HepG2 (cell line): Measurements from ENCODE around the gene IL17RC. TPM values are rescaled to one million over a fixed set of nuclear protein-coding genes. Genes with fewer than 3 reads are reported as not detected.

ENCODE experiments used
- AGO2 ChIP-seq: fragments of 200-400 bp; formaldehyde crosslinking; optimal IDR thresholded peaks from 2 replicates; pipeline ENCODE3; 2017; ENCODE audit warnings: mild to moderate bottlenecking, low read depth, low read length, moderate library complexity
- FOXK1 ChIP-seq: sonication (generic); formaldehyde crosslinking; IDR thresholded peaks from 2 replicates; pipeline ENCODE4 v1.4.0; 2020; ENCODE audit warnings: low read depth, missing genetic modification reagents, borderline replicate concordance
- HNRNPUL1 ChIP-seq: fragments of 200-400 bp; formaldehyde crosslinking; IDR thresholded peaks from 2 replicates; pipeline ENCODE4 v1.6.1; 2017; ENCODE audit warnings: low read depth, mild to moderate bottlenecking, low read length, moderate library complexity
- IKZF4 ChIP-seq: sonication (generic); formaldehyde crosslinking; IDR thresholded peaks from 2 replicates; pipeline ENCODE4 v1.5.1; 2020; ENCODE audit warnings: borderline replicate concordance, mild to moderate bottlenecking, low read depth, missing genetic modification reagents; ENCODE audit errors: not compliant biosample characterization
- LBX2 ChIP-seq: sonication (generic); formaldehyde crosslinking; IDR thresholded peaks from 2 replicates; pipeline ENCODE4 v1.5.0; 2020; ENCODE audit warnings: missing genetic modification reagents, mild to moderate bottlenecking, borderline replicate concordance
- MIER3 ChIP-seq: IDR thresholded peaks from 2 replicates; pipeline ENCODE4 v1.6.1; 2016; ENCODE audit warnings: missing compliant biosample characterization, borderline replicate concordance
- MXD4 ChIP-seq: IDR thresholded peaks from 2 replicates; pipeline ENCODE4 v1.6.1; 2016; ENCODE audit warnings: mild to moderate bottlenecking, missing biosample characterization, missing genetic modification reagents
- NFYB ChIP-seq: sonication (generic); formaldehyde crosslinking; IDR thresholded peaks from 2 replicates; pipeline ENCODE4 v1.4.0; 2020; ENCODE audit warnings: missing genetic modification reagents
- RAD21 ChIP-seq: fragments of 450-650 bp; formaldehyde crosslinking; IDR thresholded peaks from 2 replicates; pipeline ENCODE4 v1.5.0; 2020; ENCODE audit warnings: mild to moderate bottlenecking
- RFXAP ChIP-seq: sonication (generic); formaldehyde crosslinking; IDR thresholded peaks from 2 replicates; pipeline ENCODE4 v1.4.0; 2020; ENCODE audit warnings: missing genetic modification reagents, borderline replicate concordance
- ZBTB10 ChIP-seq: sonication (generic); formaldehyde crosslinking; IDR thresholded peaks from 2 replicates; pipeline ENCODE4 v1.4.0; 2020; ENCODE audit warnings: missing genetic modification reagents, borderline replicate concordance
- ZNF101 ChIP-seq: sonication (generic); formaldehyde crosslinking; IDR thresholded peaks from 2 replicates; pipeline ENCODE4 v1.4.0; 2020; ENCODE audit warnings: mild to moderate bottlenecking, low read depth, missing genetic modification reagents, borderline replicate concordance
- ZNF280D ChIP-seq: sonication (generic); formaldehyde crosslinking; IDR thresholded peaks from 2 replicates; pipeline ENCODE4 v1.5.1; 2020; ENCODE audit warnings: mild to moderate bottlenecking, missing genetic modification reagents
- ZNF501 ChIP-seq: sonication (generic); formaldehyde crosslinking; IDR thresholded peaks from 2 replicates; pipeline ENCODE4 v1.5.1; 2020; ENCODE audit warnings: mild to moderate bottlenecking, moderate library complexity, missing genetic modification reagents
- ZNF569 ChIP-seq: sonication (generic); formaldehyde crosslinking; IDR thresholded peaks from 2 replicates; pipeline ENCODE4 v1.5.0; 2020; ENCODE audit warnings: mild to moderate bottlenecking, missing genetic modification reagents, moderate library complexity, borderline replicate concordance
- ZNF597 ChIP-seq: sonication (generic); formaldehyde crosslinking; IDR thresholded peaks from 2 replicates; pipeline ENCODE4 v1.5.0; 2020; ENCODE audit warnings: missing genetic modification reagents
- polyA plus RNA-seq, 8 experiments: library from polyadenylated mRNA; depleted of rRNA in 3 of 8; stranded (reverse) in 7 of 8; unstranded in 1 of 8; fragments of >200 nt; fragmentation: Illumina TruSeq in 4 of 8; extraction: Trizol in 4 of 8; gene quantifications; 2 replicates each; pipeline versions ENCODE4 v1.2.1 to v1.2.3, GENCODE V29; 2011 to 2016; ENCODE audit warnings: low read depth in 4 of 8, missing spikeins in 1 of 8, mixed read lengths in 1 of 8; ENCODE audit not compliant: insufficient read depth in 1 of 8
- total RNA-seq, 5 experiments: library from RNA; depleted of rRNA; stranded (reverse); fragments of >200 nt; fragmentation: Illumina TruSeq; extraction: Trizol; gene quantifications; 2 replicates each; pipeline ENCODE4 v1.2.3, GENCODE V29; 2016; ENCODE audit warnings: low read depth in 1 of 5
- TF ChIP-seq, protein P1 (sequence below): sonication (generic); formaldehyde crosslinking; IDR thresholded peaks from 2 replicates; pipeline ENCODE4 v1.4.0; 2020; ENCODE audit warnings: mild to moderate bottlenecking, missing genetic modification reagents
- TF ChIP-seq, protein P2 (sequence below): IDR thresholded peaks from 2 replicates; pipeline ENCODE4 v1.6.1; 2016; ENCODE audit warnings: low read depth, control low read depth

IL17RC gene
- total and polyA plus RNA-seq, 2 of the 13 experiments (the other 11 are each of a cell fraction or from before 2014, with no cell fraction given) = 20.7 to 24.0 TPM

DNA sequence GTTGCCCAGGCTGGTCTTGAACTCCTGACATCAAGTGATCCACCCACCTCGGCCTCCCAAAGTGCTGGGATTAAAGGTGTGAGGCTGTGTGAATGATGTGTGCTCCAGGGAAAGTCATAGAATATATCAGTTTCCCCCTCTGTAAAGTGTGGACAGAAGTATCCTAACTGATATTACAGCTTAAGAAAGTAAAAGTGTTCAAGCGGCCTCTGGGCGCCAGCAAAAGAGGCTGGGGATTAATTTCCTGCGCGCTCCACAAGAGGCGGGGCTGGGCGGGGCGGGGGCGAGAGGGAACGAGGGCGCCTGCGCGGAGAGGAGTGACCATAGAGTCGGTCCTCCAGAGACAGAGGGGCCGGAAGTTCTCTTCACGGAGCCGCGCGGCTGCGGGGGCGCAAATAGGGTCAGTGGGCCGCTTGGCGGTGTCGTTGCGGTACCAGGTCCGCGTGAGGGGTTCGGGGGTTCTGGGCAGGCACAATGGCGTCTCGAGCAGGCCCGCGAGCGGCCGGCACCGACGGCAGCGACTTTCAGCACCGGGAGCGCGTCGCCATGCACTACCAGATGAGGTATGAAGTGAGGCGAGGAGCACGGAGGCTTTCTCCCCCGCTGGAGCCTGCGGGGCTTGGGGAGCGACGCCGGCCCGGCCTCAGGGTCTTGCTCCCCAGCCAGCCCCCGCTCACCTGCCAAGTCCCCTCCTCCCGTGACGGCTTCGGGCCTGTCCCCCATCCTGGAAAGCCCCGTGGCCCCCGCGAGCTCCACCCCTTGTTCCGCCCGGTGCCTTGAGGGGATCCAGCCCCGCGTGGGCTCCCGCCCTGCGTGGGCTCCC is 26.4 kb upstream of the IL17RC start, which contains the start of gene JAGN1 (continued):
- TF ChIP-seq ZNF280D (CRISPR knock-in tag) = peak; percentile 55; the same call in 1 of the 2 replicates
- no peak for TF ChIP-seq ZNF569 (CRISPR knock-in tag)
- peak; percentile 61; the same call in 1 of the 2 replicates for TF ChIP-seq FOXK1 (CRISPR knock-in tag)
- peak; percentile 71 for TF ChIP-seq RAD21
- peak; percentile 73; the same call in 1 of the 2 replicates for TF ChIP-seq MXD4 (CRISPR knock-in tag)
- peak; percentile 94 for TF ChIP-seq AGO2
- 0 out of 2 replicates have a peak, but pooled peaks have one; percentile 22 for TF ChIP-seq ZNF597 (CRISPR knock-in tag)
- TF ChIP-seq ZNF501 (CRISPR knock-in tag) = peak; percentile 81
- peak; percentile 47; the same call in 1 of the 2 replicates for TF ChIP-seq RFXAP (CRISPR knock-in tag)
- TF ChIP-seq, protein P1, sequence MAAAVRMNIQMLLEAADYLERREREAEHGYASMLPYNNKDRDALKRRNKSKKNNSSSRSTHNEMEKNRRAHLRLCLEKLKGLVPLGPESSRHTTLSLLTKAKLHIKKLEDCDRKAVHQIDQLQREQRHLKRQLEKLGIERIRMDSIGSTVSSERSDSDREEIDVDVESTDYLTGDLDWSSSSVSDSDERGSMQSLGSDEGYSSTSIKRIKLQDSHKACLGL (CRISPR knock-in tag) = peak; percentile 83
- peak; percentile 82 for TF ChIP-seq LBX2
- TF ChIP-seq IKZF4 (CRISPR knock-in tag) = peak; percentile 38
- TF ChIP-seq, protein P2, sequence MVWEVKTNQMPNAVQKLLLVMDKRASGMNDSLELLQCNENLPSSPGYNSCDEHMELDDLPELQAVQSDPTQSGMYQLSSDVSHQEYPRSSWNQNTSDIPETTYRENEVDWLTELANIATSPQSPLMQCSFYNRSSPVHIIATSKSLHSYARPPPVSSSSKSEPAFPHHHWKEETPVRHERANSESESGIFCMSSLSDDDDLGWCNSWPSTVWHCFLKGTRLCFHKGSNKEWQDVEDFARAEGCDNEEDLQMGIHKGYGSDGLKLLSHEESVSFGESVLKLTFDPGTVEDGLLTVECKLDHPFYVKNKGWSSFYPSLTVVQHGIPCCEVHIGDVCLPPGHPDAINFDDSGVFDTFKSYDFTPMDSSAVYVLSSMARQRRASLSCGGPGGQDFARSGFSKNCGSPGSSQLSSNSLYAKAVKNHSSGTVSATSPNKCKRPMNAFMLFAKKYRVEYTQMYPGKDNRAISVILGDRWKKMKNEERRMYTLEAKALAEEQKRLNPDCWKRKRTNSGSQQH (CRISPR knock-in tag) = peak; percentile 64; the same call in 1 of the 2 replicates
- TF ChIP-seq NFYB (CRISPR knock-in tag) = no peak
- peak; percentile 88 for TF ChIP-seq ZBTB10 (CRISPR knock-in tag)
- no peak for TF ChIP-seq ZNF101
- TF ChIP-seq HNRNPUL1 = no peak
- 0 out of 2 replicates have a peak, but pooled peaks have one; percentile 39 for TF ChIP-seq MIER3 (CRISPR knock-in tag)
